Parathyroid adenoma (tissue), 2 donors: ENCODE measurements around the gene COQ4.

Source experiments
- H2AFZ ChIP-seq: fragments of 300-600 bp; sonication (generic); one replicate; pipeline ENCODE4 v1.7.0; 2017; ENCODE audit warnings: antibody characterized with exemption, mild to moderate bottlenecking
- H3K27ac ChIP-seq: fragments of 300-600 bp; sonication (generic); one replicate; pipeline ENCODE4 v1.7.0; 2017
- H3K27me3 ChIP-seq: fragments of 300-600 bp; sonication (generic); one replicate; pipeline ENCODE4 v1.7.0; 2017; ENCODE audit warnings: low read length; ENCODE audit not compliant: control insufficient read depth, insufficient read depth
- H3K36me3 ChIP-seq: fragments of 300-600 bp; sonication (generic); one replicate; pipeline ENCODE4 v1.7.0; 2017; ENCODE audit warnings: low read length; ENCODE audit not compliant: control insufficient read depth, insufficient read depth
- H3K4me1 ChIP-seq: fragments of 300-600 bp; sonication (generic); one replicate; pipeline ENCODE4 v1.7.0; 2017; ENCODE audit warnings: control low read depth
- H3K4me2 ChIP-seq: fragments of 300-600 bp; sonication (generic); one replicate; pipeline ENCODE4 v1.7.0; 2017; ENCODE audit warnings: low read length
- H3K4me3 ChIP-seq: fragments of 300-600 bp; sonication (generic); one replicate; pipeline ENCODE4 v1.7.0; 2017; ENCODE audit warnings: low read depth, low read length
- H3K79me2 ChIP-seq: fragments of 300-600 bp; sonication (generic); one replicate; pipeline ENCODE4 v1.7.0; 2017; ENCODE audit warnings: control low read depth
- H3K9ac ChIP-seq: fragments of 300-600 bp; sonication (generic); one replicate; pipeline ENCODE4 v1.7.0; 2017; ENCODE audit warnings: mild to moderate bottlenecking
- H3K9me3 ChIP-seq: fragments of 300-600 bp; sonication (generic); one replicate; pipeline ENCODE4 v1.7.0; 2017; ENCODE audit warnings: low read length; ENCODE audit not compliant: control insufficient read depth
- CTCF ChIP-seq: fragments of 300-600 bp; sonication (generic); IDR thresholded peaks from one replicate; pipeline ENCODE4 v1.7.0; 2017; ENCODE audit warnings: antibody characterized with exemption, mild to moderate bottlenecking
- donor health status: primary hyperparathyroidism.

COQ4 gene

DNA sequence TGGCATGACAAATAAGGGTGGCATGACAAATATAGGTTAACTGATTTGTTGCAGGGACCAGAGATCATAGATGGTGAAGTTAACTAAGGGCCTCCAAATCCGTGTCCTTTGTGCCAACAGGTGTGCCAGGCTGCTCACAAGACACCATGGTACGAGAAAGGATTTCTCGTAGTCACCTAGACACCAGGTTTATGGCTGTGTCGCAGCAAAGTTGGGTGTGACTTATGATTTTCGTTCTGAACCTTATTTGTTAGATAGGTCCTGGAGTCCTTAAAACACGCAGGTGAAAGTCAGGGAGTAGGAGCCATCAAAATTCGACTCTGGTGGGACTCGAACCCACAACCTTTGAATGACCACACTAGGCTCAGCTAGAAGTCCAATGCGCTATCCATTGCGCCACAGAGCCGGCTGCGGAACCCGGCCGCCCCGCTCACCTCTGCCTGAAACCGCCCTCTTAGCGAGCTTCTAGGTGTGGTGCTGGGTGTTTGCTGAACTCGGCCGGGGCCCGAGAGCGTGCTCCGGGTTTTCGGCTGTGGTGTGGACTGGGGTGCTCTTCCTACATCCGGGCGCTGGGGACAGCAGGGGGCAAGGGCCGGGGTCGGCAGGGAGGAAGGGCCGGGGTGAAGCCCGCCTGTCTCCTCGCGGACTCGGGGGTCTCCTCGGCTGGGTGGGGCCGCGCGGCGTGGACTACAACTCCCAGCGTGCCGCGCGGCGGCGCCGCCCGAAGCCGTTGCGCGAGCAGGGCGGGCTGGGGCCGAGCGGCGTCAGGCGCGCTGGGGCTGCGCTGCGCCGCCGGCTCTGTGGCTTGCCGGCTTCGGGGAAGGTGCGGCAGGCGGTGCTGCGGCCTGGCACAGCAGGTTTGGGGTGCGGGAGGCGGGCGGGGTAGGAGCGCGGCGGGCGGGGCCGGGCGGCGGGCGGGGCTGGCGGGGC is 17.4 kb downstream of the COQ4 start, which contains the start of gene SLC27A4:
Gene SLC27A4 (plus strand): TSS at position 767 of the 930 bp plus-strand sequence. CDS start 2,606 bp downstream, outside the sequence.
- no peaks in the 10 kb centered on the region for H3K9me3 ChIP-seq
- TF ChIP-seq CTCF, result no peak
- no peaks in the 10 kb centered on the region for H3K4me1 ChIP-seq
- no peaks in the 10 kb centered on the region for H3K27me3 ChIP-seq
- peak within 1 kb of the TSS; percentile 62 for H2AFZ ChIP-seq
- no peak within 1 kb of the TSS for H3K27ac ChIP-seq
- H3K79me2 ChIP-seq, result no peaks in the 10 kb centered on the region
- H3K9ac ChIP-seq, result no peak within 1 kb of the TSS
- H3K4me2 ChIP-seq, result peak within 1 kb of the TSS; percentile 77
- no peaks in the 10 kb centered on the region for H3K36me3 ChIP-seq
- peak within 1 kb of the TSS; percentile 64 for H3K4me3 ChIP-seq

- peak overlapping the region; percentile 64 for H3K4me3 ChIP-seq
- H3K27ac ChIP-seq, result no peak overlapping the region
- no peak for TF ChIP-seq CTCF
- H3K9me3 ChIP-seq, result no peaks in the 10 kb centered on the region
- no peaks in the 10 kb centered on the region for H3K79me2 ChIP-seq
- no peaks in the 10 kb centered on the region for H3K36me3 ChIP-seq
- peak overlapping the region; percentile 54 for H3K4me2 ChIP-seq
- H3K27me3 ChIP-seq, result no peaks in the 10 kb centered on the region
- no peaks in the 10 kb centered on the region for H3K4me1 ChIP-seq
- H2AFZ ChIP-seq, result peak overlapping the region; percentile 62
- H3K9ac ChIP-seq, result no peak overlapping the region
These were observed 18.2 kb downstream of the COQ4 start for GRCh38 chr9:128340691-128341434.

- H3K9ac ChIP-seq, result no peak overlapping the region
- no peaks in the 10 kb centered on the region for H3K36me3 ChIP-seq
These were observed 18.8 kb downstream of the COQ4 start for GRCh38 chr9:128341435-128341849.

DNA sequence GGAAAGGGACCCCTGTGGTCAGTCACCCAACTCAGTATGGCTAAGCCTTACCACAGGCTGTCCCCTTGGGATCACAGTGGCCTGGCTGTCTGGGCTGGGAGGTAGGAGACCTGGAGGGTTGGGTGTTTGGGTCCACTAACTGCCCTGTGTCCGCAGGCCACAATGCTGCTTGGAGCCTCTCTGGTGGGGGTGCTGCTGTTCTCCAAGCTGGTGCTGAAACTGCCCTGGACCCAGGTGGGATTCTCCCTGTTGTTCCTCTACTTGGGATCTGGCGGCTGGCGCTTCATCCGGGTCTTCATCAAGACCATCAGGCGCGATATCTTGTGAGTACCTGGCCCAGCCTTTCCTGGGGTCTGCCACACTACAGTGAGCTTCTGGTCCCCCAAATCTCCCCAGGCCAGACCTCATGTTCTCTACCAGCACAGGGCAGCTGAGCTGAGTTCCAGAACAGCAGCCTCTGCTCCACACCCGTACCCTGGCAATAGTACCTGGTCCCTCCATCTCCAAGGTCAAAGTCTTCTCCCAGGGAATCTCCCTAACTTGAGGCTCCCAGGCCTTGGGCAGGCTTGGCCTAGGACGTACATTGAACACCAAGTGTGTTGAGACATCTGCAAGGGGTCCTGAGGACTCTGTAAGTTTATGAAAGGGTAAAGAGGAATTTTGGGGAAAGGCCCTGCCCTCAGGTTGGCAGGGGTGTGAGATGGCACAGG is 20.5 kb downstream of the COQ4 start:
- no peaks in the 10 kb centered on the region for H3K9me3 ChIP-seq
- no peak overlapping the region for H3K4me2 ChIP-seq
- H3K79me2 ChIP-seq, result no peaks in the 10 kb centered on the region
- TF ChIP-seq CTCF, result no peak
- H3K27ac ChIP-seq, result no peak overlapping the region
- no peak overlapping the region for H2AFZ ChIP-seq
- no peaks in the 10 kb centered on the region for H3K27me3 ChIP-seq
- H3K4me3 ChIP-seq, result no peak overlapping the region
- H3K36me3 ChIP-seq, result no peaks in the 10 kb centered on the region
- H3K9ac ChIP-seq, result no peak overlapping the region
- H3K4me1 ChIP-seq, result no peaks in the 10 kb centered on the region

More at GRCh38 chr9:128341435-128341849, 18.8 kb downstream of the COQ4 start:
- Histone ChIP-seq H3K79me2 (no peaks in the 10 kb centered on the region), H3K4me3 (peak overlapping the region; percentile 64), H3K9me3 (no peaks in the 10 kb centered on the region), H3K27me3 (no peaks in the 10 kb centered on the region), H3K27ac (no peak overlapping the region), H3K4me1 (no peaks in the 10 kb centered on the region), H3K4me2 (peak overlapping the region; percentile 54), H2AFZ (peak overlapping the region; percentile 62)
- peak; percentile 43 for TF ChIP-seq CTCF
